Activated CD4-positive, CD25-positive, alpha-beta regulatory T cell treated with anti-CD3 and anti-CD28 coated beads, Interleukin-2, amount 50 U/mL, for 16 hours (primary cell): ENCODE data around the gene LHFPL5.

Experiments
- DNase-seq: peaks from one replicate; pipeline ENCODE4 v3.0.0-alpha.2; 2020; ENCODE audit warnings: low read depth, low spot score

Gene LHFPL5

GRCh38 chr6:35794536-35795452, 10.4 kb upstream of the LHFPL5 start:
- no peak for DNase-seq

- DNase-seq: no peak
Measured at GRCh38 chr6:35795453-35796071, 9.6 kb upstream of the LHFPL5 start.

- DNase-seq: no peak
Measured at GRCh38 chr6:35796236-35796635, 8.9 kb upstream of the LHFPL5 start.

- DNase-seq: no peak
Measured at GRCh38 chr6:35797837-35798526, 7.2 kb upstream of the LHFPL5 start.

GRCh38 chr6:35798706-35799105, 6.4 kb upstream of the LHFPL5 start:
- no peak for DNase-seq

GRCh38 chr6:35801148-35801547, 4.0 kb upstream of the LHFPL5 start:
- DNase-seq: no peak

GRCh38 chr6:35808688-35809087, 3.5 kb downstream of the LHFPL5 start:
- DNase-seq: no peak

GRCh38 chr6:35809809-35810208, 4.7 kb downstream of the LHFPL5 start:
- DNase-seq: no peak

- no peak for DNase-seq
Measured at GRCh38 chr6:35810971-35811698, 6.0 kb downstream of the LHFPL5 start.

GRCh38 chr6:35811699-35811995, 6.5 kb downstream of the LHFPL5 start:
- DNase-seq: no peak

- DNase-seq: no peak
Measured at GRCh38 chr6:35817515-35817914, 12.4 kb downstream of the LHFPL5 start.

GRCh38 chr6:35823601-35824000, 18.4 kb downstream of the LHFPL5 start:
- no peak for DNase-seq

GRCh38 chr6:35824552-35825192, 19.5 kb downstream of the LHFPL5 start:
- no peak for DNase-seq

GRCh38 chr6:35829306-35829705, 24.2 kb downstream of the LHFPL5 start:
- no peak for DNase-seq

GRCh38 chr6:35831257-35832007, 26.3 kb downstream of the LHFPL5 start:
- DNase-seq: no peak

GRCh38 chr6:35833536-35833935, 28.4 kb downstream of the LHFPL5 start:
- no peak for DNase-seq

- DNase-seq: no peak
Measured at GRCh38 chr6:35839019-35839418, 33.9 kb downstream of the LHFPL5 start.

GRCh38 chr6:35842381-35842780, 37.2 kb downstream of the LHFPL5 start:
- DNase-seq: no peak

GRCh38 chr6:35844290-35844689, 39.1 kb downstream of the LHFPL5 start:
- no peak for DNase-seq

GRCh38 chr6:35850208-35850607, 45.1 kb downstream of the LHFPL5 start:
- no peak for DNase-seq

- DNase-seq: no peak
Measured at GRCh38 chr6:35852994-35853393, 47.8 kb downstream of the LHFPL5 start.
